ENCODE results near the gene KLHL29. TPM values are rescaled to one million over a fixed set of nuclear protein-coding genes. Genes with fewer than 3 reads are reported as not detected.

Gene KLHL29
- total RNA-seq, 2 experiments from 2014 or later = 0.10 to 0.33 TPM

DNA sequence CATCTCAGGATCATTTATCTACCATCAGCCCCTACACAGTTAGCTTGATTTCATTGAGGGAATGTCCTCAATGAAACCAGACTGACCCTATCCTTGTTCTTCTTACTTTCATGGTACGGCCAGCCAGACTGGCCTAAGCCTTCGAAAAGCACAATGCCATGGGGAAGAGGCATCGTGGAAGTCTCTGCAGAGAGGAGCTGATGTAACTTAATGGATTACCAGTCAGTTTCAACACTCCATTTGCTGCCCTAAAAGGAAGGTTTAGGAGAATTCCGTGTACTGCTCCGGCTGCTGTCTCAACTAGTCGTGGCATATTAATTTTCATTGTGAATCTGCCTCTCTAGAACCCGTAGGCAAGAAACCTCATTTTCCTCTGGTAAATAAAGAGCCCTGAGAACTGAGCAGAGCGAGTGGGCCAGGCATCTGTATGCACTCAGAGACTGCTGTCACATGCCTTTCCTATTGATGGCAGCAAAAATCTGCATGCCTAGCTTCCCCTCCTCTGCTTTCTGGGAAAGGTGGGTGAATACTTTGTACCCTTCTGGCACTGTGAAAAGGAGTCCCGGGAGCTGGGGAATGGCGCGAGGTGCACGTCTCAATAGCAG, 184.9 kb downstream of the KLHL29 start:
- no peak overlapping the region for H3K27ac Mint-ChIP-seq
- no peaks in the 10 kb centered on the region for H3K9me3 Mint-ChIP-seq
- H3K4me3 Mint-ChIP-seq = no peak overlapping the region
- no peaks in the 10 kb centered on the region for H3K36me3 Mint-ChIP-seq (ENCODE audit: low read depth)
- DNase-seq = no peak
- peaks cover 6% of the 10 kb centered on the region for H3K27me3 Mint-ChIP-seq
- CTCF ChIA-PET = no interaction called here
- POLR2A ChIA-PET = no interaction called here
- H3K4me1 Mint-ChIP-seq = no peaks in the 10 kb centered on the region

DNA sequence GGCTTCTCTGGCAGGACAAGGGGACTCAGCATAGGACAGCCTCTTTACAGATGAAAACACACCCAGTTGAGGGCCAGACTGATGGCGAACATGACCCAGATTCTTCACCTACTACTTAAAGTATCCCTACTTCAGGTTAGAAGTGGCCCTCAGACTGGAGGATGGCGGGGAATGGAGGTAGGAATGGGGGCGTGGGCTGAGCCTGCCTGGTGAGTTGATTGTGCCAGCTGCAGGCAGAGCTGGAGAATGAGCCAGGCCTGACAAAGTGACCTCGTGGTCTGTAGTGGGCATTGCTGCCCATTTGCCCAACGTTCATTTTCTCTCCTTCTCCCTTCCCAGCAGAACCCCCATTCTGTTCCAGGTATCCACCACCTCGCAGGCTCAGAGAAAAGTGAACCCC, 186.1 kb downstream of the KLHL29 start:
- peaks cover 6% of the 10 kb centered on the region for H3K27me3 Mint-ChIP-seq
- DNase-seq = no peak
- no peaks in the 10 kb centered on the region for H3K9me3 Mint-ChIP-seq
- POLR2A ChIA-PET = no interaction called here
- no peaks in the 10 kb centered on the region for H3K4me1 Mint-ChIP-seq
- CTCF ChIA-PET = no interaction called here
- no peak overlapping the region for H3K4me3 Mint-ChIP-seq
- no peak overlapping the region for H3K27ac Mint-ChIP-seq
- no peaks in the 10 kb centered on the region for H3K36me3 Mint-ChIP-seq (ENCODE audit: low read depth)

DNA sequence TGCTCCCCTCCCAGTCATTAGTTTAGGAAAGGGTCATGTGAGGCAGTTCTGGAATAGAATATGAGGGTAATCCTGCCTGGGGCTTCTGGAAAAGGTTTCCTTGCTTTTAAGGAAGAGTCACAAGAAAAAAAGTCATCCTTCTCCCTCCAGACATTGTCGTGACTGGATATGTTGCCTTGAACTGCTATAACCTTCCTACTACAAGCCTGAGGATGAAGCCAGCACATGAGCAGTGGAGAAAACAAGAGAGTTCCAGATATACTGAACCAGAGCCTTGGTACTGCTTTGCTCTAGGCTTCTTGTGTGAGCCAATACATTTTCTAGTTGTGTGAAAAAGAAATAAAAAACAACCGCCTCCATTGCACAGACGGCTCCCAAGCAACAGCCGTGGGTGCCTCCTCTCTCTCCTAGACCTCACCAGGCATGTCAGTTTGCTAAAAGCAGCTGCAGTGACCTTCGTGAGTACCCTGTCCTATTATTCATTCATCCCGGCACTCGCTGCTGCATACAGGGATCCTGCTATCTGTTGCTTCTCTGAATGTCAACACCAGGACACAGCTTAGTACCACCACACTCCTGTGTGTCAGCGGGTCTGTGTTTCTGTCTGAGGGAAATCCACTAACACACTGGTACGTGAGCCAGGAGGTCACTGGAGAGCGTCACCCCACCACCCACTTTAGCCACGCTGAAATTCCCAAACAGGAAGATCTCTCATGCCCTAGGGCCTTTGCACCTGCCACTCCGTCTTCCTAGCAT, 186.7 kb downstream of the KLHL29 start:
- H3K9me3 Mint-ChIP-seq = no peaks in the 10 kb centered on the region
- no peak for DNase-seq
- ChIA-PET POLR2A (no interaction called here), CTCF (no interaction called here)
- H3K27me3 Mint-ChIP-seq = peaks cover 6% of the 10 kb centered on the region
- no peak overlapping the region for H3K27ac Mint-ChIP-seq
- no peak overlapping the region for H3K4me3 Mint-ChIP-seq
- no peaks in the 10 kb centered on the region for H3K4me1 Mint-ChIP-seq
- no peaks in the 10 kb centered on the region for H3K36me3 Mint-ChIP-seq (ENCODE audit: low read depth)

DNA sequence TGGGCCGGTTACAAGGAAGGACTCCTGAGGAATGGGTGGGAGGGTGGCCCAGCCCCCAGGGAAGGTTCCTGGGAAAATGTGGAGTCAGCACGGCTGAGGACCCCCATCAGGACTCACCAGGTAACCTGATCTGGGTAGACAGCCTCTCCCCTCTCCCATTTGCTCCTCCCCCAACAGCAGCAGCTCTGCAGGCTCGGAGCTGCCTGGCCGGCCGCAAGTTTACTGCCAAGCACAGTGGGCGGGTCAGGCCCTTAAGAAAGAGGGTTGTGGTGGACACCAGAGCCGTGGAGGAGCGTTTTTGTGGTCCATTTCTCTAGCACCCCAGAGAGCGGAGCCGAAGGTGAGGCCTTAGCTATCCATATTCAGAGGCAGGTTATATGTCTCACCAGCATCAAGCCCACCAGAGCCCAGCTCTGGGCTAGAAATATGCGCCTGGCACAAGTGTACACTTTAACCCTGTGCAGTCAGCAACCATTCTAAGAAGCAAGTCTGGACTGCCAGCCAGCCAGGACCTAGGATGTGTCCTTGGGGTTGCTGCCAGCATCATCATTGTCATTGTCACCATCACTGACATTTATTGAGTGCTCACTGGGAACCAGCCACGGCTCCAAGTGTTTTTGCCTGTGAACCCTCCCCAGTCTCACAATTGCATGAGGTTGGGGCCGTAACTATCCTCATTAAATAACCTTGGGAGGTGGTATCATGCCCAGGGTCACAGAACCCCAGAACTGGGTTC, 190.1 kb downstream of the KLHL29 start:
- DNase-seq = no peak
- Mint-ChIP-seq H3K4me1 (no peaks in the 10 kb centered on the region), H3K27me3 (no peaks in the 10 kb centered on the region), H3K4me3 (no peak overlapping the region), H3K9me3 (no peaks in the 10 kb centered on the region), H3K27ac (no peak overlapping the region), H3K36me3 (ENCODE audit: low read depth) (no peaks in the 10 kb centered on the region)
- ChIA-PET POLR2A (no interaction called here), CTCF (no interaction called here)

DNA sequence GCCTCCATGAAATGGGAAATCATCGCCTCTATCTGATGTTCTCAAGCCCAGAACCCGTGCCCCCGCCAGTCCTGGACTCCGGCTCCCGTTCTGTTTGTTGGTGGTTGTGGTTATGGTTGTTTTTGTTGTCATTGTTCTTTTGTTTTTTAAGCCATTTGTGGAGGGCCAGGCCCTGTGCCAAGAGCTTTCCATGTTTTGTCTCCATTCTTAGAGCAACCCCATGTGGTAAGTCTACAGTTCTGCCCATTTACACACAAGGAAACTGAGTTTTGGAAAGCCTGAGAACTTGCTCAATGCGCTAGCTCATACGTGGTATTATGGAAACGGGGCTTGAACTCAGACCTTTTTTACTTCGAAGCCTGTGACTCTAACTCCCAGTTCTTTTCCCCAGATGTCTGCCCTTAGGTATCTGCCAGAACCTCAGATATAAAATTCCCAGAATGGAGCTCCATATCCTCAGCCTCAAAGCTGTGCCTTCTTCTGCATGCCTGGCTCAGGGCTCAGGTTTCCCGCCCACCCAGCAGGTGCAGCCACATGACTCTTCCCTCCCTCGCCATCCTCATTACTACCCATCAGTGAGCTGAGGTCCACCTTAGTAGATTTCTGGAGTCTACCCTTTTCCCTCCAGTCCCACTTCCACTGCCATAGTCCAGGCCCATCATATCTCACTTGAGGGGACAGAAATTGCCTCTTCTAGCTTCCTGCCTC, 194.1 kb downstream of the KLHL29 start:
- H3K9me3 Mint-ChIP-seq = no peaks in the 10 kb centered on the region
- no peak overlapping the region for H3K4me3 Mint-ChIP-seq
- no peaks in the 10 kb centered on the region for H3K27me3 Mint-ChIP-seq
- no peaks in the 10 kb centered on the region for H3K36me3 Mint-ChIP-seq (ENCODE audit: low read depth)
- no peak for DNase-seq
- CTCF ChIA-PET = no interaction called here
- H3K27ac Mint-ChIP-seq = no peak overlapping the region
- POLR2A ChIA-PET = no interaction called here
- no peaks in the 10 kb centered on the region for H3K4me1 Mint-ChIP-seq

DNA sequence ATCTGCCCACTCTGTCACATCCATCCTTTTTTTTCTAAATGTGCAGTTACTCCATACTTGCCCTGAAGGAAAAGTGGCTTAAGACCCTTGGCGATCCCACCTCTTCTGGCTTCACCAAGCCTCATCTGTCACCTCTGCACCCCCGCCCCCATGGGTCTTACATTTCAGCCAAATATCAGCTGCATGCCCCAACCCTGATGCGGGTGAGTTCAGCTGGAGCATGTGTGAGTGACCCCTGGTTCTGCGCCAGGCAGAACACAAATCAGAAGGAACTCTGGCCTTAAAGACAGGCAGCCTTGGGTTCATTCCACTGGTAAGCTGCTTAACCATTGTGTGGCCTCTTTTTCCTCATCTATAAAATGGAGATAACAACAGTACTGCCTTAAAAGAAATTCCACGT, 194.7 kb downstream of the KLHL29 start:
- DNase-seq = no peak
- POLR2A ChIA-PET = no interaction called here
- no peak overlapping the region for H3K4me3 Mint-ChIP-seq

DNA sequence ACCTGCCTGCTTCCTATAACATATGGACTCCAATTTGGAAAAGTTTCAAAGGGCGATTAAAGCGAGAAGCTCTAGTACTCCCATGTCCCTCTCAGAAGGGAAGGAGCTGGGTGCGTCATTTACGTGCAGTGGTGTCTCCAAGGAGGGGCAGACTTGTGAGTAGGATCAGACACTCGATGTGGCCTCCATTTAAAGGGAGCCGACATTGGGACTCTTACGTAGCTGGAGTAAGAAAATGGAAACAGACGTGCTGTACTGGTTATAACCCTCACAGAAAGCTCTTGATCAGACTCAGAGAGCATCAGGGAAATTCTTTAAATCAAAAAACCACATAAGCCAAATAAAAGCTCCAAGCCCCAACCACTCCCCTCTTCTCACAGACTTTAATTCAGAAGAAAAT, 198.5 kb downstream of the KLHL29 start:
- CTCF ChIA-PET = no interaction called here
- H3K9me3 Mint-ChIP-seq = no peaks in the 10 kb centered on the region
- no peak for DNase-seq
- H3K27me3 Mint-ChIP-seq = peaks cover 2% of the 10 kb centered on the region
- no peak overlapping the region for H3K4me3 Mint-ChIP-seq
- no peaks in the 10 kb centered on the region for H3K4me1 Mint-ChIP-seq
- H3K36me3 Mint-ChIP-seq (ENCODE audit: low read depth) = no peaks in the 10 kb centered on the region
- no peak overlapping the region for H3K27ac Mint-ChIP-seq
- POLR2A ChIA-PET = no interaction called here

More for the DNA sequence above, 194.7 kb downstream of the KLHL29 start:
- Mint-ChIP-seq H3K9me3 (no peaks in the 10 kb centered on the region), H3K27ac (no peak overlapping the region), H3K4me1 (no peaks in the 10 kb centered on the region), H3K36me3 (ENCODE audit: low read depth) (no peaks in the 10 kb centered on the region), H3K27me3 (no peaks in the 10 kb centered on the region)
- CTCF ChIA-PET = no interaction called here

DNA sequence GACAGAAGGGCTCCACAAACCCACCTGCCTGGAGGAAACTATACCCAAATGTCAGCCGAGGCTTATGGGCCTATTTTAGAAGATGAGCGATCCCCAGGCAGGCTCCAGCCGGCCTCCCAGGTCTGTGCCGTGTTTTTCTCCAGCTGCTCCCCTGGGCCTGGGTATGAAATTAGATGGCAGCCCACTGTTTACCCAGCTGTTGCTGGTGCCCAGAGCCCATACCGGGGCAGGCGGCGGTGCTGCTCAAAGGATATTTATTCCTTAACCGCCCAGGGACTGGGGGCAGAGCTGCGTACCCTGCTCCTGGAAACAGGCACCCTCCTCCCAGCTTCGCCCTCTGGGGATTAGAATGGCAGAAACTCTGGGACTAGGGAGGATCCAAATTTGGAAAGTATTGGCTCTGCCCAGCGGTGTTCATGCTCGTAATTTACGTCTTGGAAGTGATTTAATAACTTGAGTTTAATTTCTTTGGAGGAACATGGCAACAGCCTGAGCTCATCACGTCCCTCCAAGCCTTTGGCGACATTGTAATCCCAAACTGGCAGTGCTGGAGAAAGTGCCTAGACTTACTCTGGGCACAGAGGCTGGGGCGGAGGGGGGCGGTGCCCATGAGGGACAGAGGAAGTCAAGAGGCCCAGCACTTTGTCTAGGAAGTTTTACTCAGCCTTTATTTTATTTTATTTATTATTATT, 199.2 kb downstream of the KLHL29 start:
- Mint-ChIP-seq H3K4me3 (no peak overlapping the region), H3K27me3 (peaks cover 2% of the 10 kb centered on the region), H3K9me3 (no peaks in the 10 kb centered on the region), H3K27ac (no peak overlapping the region), H3K4me1 (no peaks in the 10 kb centered on the region), H3K36me3 (ENCODE audit: low read depth) (no peaks in the 10 kb centered on the region)
- DNase-seq = no peak
- ChIA-PET POLR2A (no interaction called here), CTCF (no interaction called here)

DNA sequence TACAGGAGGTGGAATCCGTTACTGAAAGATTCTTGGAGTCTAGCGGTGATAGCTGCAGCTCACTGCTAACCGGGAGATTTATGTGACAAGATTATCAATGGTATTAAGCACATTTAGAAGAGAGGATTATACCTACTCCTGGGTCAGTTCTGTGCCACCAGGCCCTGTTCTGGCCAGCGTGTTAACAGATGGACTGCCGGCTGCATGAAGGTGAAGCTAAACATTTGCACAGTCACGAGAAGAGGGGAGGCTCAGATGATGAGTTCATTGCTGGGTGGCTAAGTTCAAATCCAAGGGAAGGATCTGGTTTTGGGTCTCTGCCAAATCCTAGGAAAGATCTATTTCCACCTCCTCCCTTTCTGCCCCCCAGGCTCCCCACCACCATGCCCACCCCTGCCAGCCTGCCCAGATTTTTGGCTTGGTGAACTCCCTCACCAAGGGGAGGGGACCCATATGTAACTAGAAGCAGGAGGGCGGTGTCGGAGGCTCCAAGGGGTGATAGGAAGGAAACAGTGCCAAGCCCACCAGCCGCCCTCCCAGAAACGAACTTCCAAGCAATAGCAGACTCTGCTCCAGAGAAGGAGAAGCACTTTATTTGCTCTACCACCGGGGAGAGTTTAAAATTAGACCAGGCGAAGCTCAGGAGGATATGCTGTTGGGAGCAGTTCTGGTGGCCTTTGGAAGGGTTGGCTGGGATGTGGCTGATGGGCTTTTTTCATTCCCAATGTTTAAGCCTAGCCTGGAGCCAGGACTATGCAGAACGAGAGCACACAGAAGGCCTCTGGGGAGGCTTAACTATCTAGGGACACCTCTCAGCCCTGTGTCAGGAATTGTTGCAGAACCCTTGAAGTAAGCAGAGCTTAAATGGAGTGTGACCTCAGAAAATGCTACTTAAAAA, 200.5 kb downstream of the KLHL29 start:
- ChIA-PET CTCF (interaction anchor here (1.0 kb wide), 1 partner anchor 11 kb away, joined by 3 read pairs; no protein-coding TSS in a partner anchor), POLR2A (no interaction called here)
- peaks cover 2% of the 10 kb centered on the region for H3K27me3 Mint-ChIP-seq
- no peaks in the 10 kb centered on the region for H3K36me3 Mint-ChIP-seq (ENCODE audit: low read depth)
- DNase-seq = no peak
- H3K4me1 Mint-ChIP-seq = no peaks in the 10 kb centered on the region
- H3K27ac Mint-ChIP-seq = no peak overlapping the region
- H3K9me3 Mint-ChIP-seq = no peaks in the 10 kb centered on the region
- H3K4me3 Mint-ChIP-seq = no peak overlapping the region

DNA sequence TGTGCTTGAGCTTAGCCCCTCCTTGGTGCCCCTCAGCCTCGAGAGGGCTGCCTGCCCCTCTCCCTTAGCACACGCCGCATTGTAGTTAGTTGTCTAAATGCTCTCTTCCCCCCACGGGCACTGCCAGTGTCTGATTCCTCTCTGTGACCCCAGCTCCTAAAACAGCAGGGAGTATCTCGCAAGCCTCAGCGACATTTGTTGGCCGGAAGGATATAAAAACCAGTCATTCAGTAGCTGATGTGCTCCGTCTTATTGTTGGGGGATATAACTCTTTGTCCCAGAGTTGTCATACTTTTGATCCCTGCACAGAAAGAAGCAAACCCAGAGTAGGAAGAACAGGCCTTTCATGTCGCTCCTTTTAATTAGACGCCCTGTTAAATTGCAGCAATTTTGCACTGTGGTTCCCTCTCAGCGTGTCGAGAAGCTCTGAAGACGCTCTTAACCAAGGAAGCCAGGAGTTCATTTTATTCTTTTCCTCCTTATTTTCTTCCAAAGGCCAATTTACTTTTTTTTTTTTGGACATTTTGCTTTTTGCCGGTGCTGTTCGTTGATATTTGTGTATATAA, 201.8 kb downstream of the KLHL29 start:
- CTCF ChIA-PET = interaction anchor here (1.0 kb wide), 1 partner anchor 13 kb away, joined by 3 read pairs; no protein-coding TSS in a partner anchor
- H3K4me1 Mint-ChIP-seq = no peaks in the 10 kb centered on the region
- no peaks in the 10 kb centered on the region for H3K36me3 Mint-ChIP-seq (ENCODE audit: low read depth)
- POLR2A ChIA-PET = no interaction called here
- H3K27ac Mint-ChIP-seq = no peak overlapping the region
- H3K9me3 Mint-ChIP-seq = no peaks in the 10 kb centered on the region
- no peak overlapping the region for H3K4me3 Mint-ChIP-seq
- no peak for DNase-seq
- H3K27me3 Mint-ChIP-seq = peaks cover 2% of the 10 kb centered on the region

DNA sequence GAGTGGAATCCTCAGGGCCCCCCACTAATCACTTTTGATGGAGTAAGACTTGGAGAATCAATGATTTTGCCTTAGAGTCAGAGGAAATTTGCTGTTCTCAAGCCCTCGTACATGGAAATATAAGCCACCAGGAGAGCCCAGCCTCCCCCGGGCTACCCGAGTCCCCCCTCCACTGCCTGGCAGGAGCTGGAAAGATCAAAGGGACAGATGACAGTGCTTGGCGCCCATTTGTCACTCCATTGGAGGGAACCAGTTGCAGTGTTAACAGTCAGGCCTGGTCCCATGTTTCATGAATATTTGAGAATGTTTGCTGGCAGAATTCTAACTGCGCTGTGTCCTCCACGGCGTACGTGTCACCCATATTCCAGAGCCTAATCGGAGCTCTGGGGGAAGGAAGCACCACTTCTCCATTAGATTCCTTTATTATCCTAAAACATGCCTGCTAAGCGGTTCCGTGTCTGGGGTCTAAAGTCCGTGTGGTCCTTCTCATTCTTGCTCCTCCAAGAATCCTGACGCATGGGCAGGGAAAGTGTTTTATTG, 202.4 kb downstream of the KLHL29 start:
- Mint-ChIP-seq H3K27ac (no peak overlapping the region), H3K36me3 (ENCODE audit: low read depth) (no peaks in the 10 kb centered on the region), H3K4me1 (no peaks in the 10 kb centered on the region), H3K9me3 (no peaks in the 10 kb centered on the region), H3K27me3 (peaks cover 2% of the 10 kb centered on the region), H3K4me3 (no peak overlapping the region)
- DNase-seq = no peak
- POLR2A ChIA-PET = no interaction called here
- CTCF ChIA-PET = no interaction called here

DNA sequence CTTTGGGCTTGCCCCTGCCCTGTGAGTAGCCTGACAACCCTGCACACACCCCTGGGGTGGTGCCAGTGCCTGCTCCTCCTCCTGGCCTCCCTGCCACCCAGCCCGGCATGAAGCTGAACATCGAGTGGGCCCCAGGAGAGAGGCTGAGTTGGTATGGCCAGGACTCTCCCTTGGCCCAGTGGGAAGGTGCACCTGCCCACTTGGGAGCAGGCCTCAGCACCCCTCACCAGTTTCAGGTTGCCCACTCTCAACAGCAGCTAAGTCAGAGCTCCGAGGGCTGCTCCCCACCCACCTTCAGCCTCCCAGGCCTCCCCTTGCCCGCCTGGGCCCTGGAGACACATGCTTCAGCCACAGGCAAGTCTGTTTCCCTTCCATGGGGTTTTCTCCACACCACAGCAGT, 203.1 kb downstream of the KLHL29 start:
- peaks cover 2% of the 10 kb centered on the region for H3K27me3 Mint-ChIP-seq
- H3K9me3 Mint-ChIP-seq = no peaks in the 10 kb centered on the region
- CTCF ChIA-PET = no interaction called here
- POLR2A ChIA-PET = no interaction called here
- H3K27ac Mint-ChIP-seq = no peak overlapping the region
- no peaks in the 10 kb centered on the region for H3K4me1 Mint-ChIP-seq
- no peaks in the 10 kb centered on the region for H3K36me3 Mint-ChIP-seq (ENCODE audit: low read depth)
- H3K4me3 Mint-ChIP-seq = no peak overlapping the region
- no peak for DNase-seq
